Smooth muscle cell (in vitro differentiated cells): ENCODE data around the gene SUMO4. TPM values are rescaled to one million over a fixed set of nuclear protein-coding genes. Genes with fewer than 3 reads are reported as not detected.

Source experiments
- DNase-seq: peaks from one replicate; lab custom pipeline; 2025; ENCODE audit not compliant: unreplicated experiment; lab: John Stamatoyannopoulos, UW
- H2AFZ ChIP-seq: fragments of 200-600 bp; sonication (generic); 2 replicates; pipeline ENCODE4 v1.6.0; 2016; ENCODE audit warnings: antibody characterized with exemption, low read depth, mild to moderate bottlenecking
- H3F3A ChIP-seq: fragments of 200-600 bp; sonication (generic); 2 replicates; pipeline ENCODE4 v1.6.0; 2017; ENCODE audit warnings: antibody characterized with exemption, low read depth
- H3K27ac ChIP-seq: fragments of 200-600 bp; sonication (generic); 2 replicates; pipeline ENCODE4 v1.5.1; 2016; ENCODE audit warnings: low read depth, mild to moderate bottlenecking
- H3K27me3 ChIP-seq: fragments of 200-600 bp; sonication (generic); 2 replicates; pipeline ENCODE4 v1.6.1; 2016; ENCODE audit warnings: low read depth, mild to moderate bottlenecking
- H3K36me3 ChIP-seq: fragments of 200-600 bp; sonication (generic); 2 replicates; pipeline ENCODE4 v1.5.1; 2016; ENCODE audit warnings: low read depth
- H3K4me1 ChIP-seq: fragments of 200-600 bp; sonication (generic); 2 replicates; pipeline ENCODE4 v1.5.1; 2016; ENCODE audit warnings: low read depth
- H3K4me2 ChIP-seq: fragments of 200-600 bp; sonication (generic); 2 replicates; pipeline ENCODE4 v1.6.0; 2016; ENCODE audit warnings: mild to moderate bottlenecking
- H3K4me3 ChIP-seq: fragments of 200-600 bp; sonication (generic); 2 replicates; pipeline ENCODE4 v1.5.1; 2016; ENCODE audit warnings: mild to moderate bottlenecking
- H3K79me2 ChIP-seq: fragments of 200-600 bp; sonication (generic); 2 replicates; pipeline ENCODE4 v1.6.0; 2016; ENCODE audit warnings: low read depth, mild to moderate bottlenecking
- H3K9ac ChIP-seq: fragments of 200-600 bp; sonication (generic); 2 replicates; pipeline ENCODE4 v1.6.0; 2016; ENCODE audit warnings: low read depth
- H3K9me3 ChIP-seq: fragments of 200-600 bp; sonication (generic); replicated peaks from 2 replicates; pipeline ENCODE4 v1.5.1; 2016; ENCODE audit warnings: low read depth
- H4K20me1 ChIP-seq: fragments of 200-600 bp; sonication (generic); 2 replicates; pipeline ENCODE4 v1.6.0; 2016; ENCODE audit warnings: low read depth
- CTCF ChIP-seq: fragments of 200-600 bp; sonication (generic); IDR thresholded peaks from 2 replicates; pipeline ENCODE4 v1.5.1; 2017; ENCODE audit warnings: borderline replicate concordance, mild to moderate bottlenecking, antibody characterized with exemption; ENCODE audit not compliant: insufficient read depth, poor library complexity, severe bottlenecking
- WGBS: methylation state at CpG from one replicate; pipeline ENCODE4 v1.1.7; 2016; ENCODE audit warnings: low lambda C conversion rate; 5-methylcytosine and 5-hydroxymethylcytosine counted together
- polyA plus RNA-seq: library from polyadenylated mRNA; unstranded; fragments of >200 nt; fragmentation: Nextera tagmentation; extraction: Ambion mirVana; gene quantifications from 2 replicates; pipeline ENCODE4 v1.2.1, GENCODE V29; 2016
- total RNA-seq: library from RNA; depleted of rRNA; stranded (reverse); fragments of >200 nt; gene quantifications from 2 replicates; pipeline ENCODE4 v1.2.3, GENCODE V29; 2014

The SUMO4 gene
- total and polyA plus RNA-seq, 2 experiments from 2014 or later: 0.15 to 1.4 TPM

GRCh38 chr6:149409617-149410016 lies 9.6 kb downstream of the SUMO4 start:
- no peak overlapping the region for H3K4me3 ChIP-seq
- no peaks in the 10 kb centered on the region for H3K79me2 ChIP-seq
- no peaks in the 10 kb centered on the region for H3F3A ChIP-seq
- no peaks in the 10 kb centered on the region for H3K27me3 ChIP-seq
- no peak overlapping the region for H3K4me2 ChIP-seq
- no peaks in the 10 kb centered on the region for H3K9me3 ChIP-seq
- no peak for TF ChIP-seq CTCF
- DNase-seq: no peak
- H2AFZ ChIP-seq: no peak overlapping the region
- no peak overlapping the region for H3K27ac ChIP-seq
- H3K36me3 ChIP-seq: peaks cover 16% of the 10 kb centered on the region
- no peaks in the 10 kb centered on the region for H4K20me1 ChIP-seq
- H3K4me1 ChIP-seq: no peaks in the 10 kb centered on the region
- no peak overlapping the region for H3K9ac ChIP-seq
- 97% methylated on average over 3 of the region's 3 CpGs for WGBS

DNA sequence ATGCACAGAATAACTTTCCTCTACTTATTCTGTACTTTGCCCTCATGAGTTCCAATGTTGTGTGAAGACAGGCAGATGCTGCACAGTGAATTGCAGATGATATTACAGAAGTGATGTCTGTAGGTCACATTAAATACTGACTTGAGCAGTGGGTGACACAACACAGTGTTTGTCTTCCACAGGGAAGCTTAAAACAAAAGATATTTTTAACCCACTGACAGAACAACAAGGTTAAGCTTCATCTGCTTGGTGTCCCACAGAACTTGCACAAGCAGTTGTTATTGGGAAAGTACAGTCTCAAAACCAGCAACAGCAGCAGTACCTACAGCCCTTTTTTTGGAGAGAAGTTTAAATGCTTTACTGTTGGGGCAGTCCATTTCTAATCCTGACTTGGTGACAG lies 10.5 kb downstream of the SUMO4 start:
- H3K79me2 ChIP-seq: no peaks in the 10 kb centered on the region
- DNase-seq: no peak
- no peaks in the 10 kb centered on the region for H3K4me1 ChIP-seq
- H2AFZ ChIP-seq: no peak overlapping the region
- H3K27ac ChIP-seq: no peak overlapping the region
- H3K4me3 ChIP-seq: no peak overlapping the region
- H3K36me3 ChIP-seq: peaks cover 11% of the 10 kb centered on the region
- H3K27me3 ChIP-seq: no peaks in the 10 kb centered on the region
- H3K9me3 ChIP-seq: no peaks in the 10 kb centered on the region
- no peak overlapping the region for H3K4me2 ChIP-seq
- no peak for TF ChIP-seq CTCF
- H3F3A ChIP-seq: no peaks in the 10 kb centered on the region
- H3K9ac ChIP-seq: no peak overlapping the region
- H4K20me1 ChIP-seq: no peaks in the 10 kb centered on the region

DNA sequence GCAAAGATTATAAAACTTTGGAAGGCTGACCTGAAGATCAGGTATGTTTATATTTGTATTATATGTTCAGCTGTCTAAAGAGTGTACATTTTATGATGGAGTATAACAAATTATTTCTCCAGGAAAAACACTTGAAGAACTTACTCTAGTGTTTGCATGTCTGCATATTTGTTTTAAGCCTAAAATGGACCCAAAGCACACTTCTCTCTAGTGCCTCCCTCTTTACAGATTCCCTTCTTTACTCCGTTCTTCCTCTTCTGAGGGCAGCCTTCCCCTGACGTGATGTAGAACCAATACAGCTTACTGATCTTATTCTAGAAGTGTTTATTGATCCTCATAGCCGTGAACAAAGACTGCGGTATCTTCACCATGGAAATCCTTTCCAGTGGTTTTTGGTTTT lies 13.9 kb downstream of the SUMO4 start:
- Histone ChIP-seq H3K27ac (no peak overlapping the region), H3F3A (no peaks in the 10 kb centered on the region), H3K4me3 (no peak overlapping the region), H3K27me3 (no peaks in the 10 kb centered on the region), H3K4me2 (no peak overlapping the region), H3K9ac (no peak overlapping the region), H3K4me1 (no peaks in the 10 kb centered on the region), H3K9me3 (no peaks in the 10 kb centered on the region), H2AFZ (no peak overlapping the region), H3K79me2 (no peaks in the 10 kb centered on the region), H3K36me3 (peaks cover 11% of the 10 kb centered on the region), H4K20me1 (no peaks in the 10 kb centered on the region)
- 94% methylated on average over 4 of the region's 4 CpGs for WGBS
- no peak for DNase-seq
- no peak for TF ChIP-seq CTCF

- no peaks in the 10 kb centered on the region for H4K20me1 ChIP-seq
- no peaks in the 10 kb centered on the region for H3F3A ChIP-seq
- H3K36me3 ChIP-seq: peaks cover 8% of the 10 kb centered on the region
- H3K79me2 ChIP-seq: no peaks in the 10 kb centered on the region
- H3K4me2 ChIP-seq: no peak overlapping the region
- H3K4me3 ChIP-seq: no peak overlapping the region
- DNase-seq: no peak
- no peaks in the 10 kb centered on the region for H3K4me1 ChIP-seq
- H3K27ac ChIP-seq: no peak overlapping the region
- WGBS: 96% methylated on average over 4 of the region's 4 CpGs
- no peak for TF ChIP-seq CTCF
- H2AFZ ChIP-seq: no peak overlapping the region
- no peak overlapping the region for H3K9ac ChIP-seq
- H3K9me3 ChIP-seq: no peaks in the 10 kb centered on the region
- no peaks in the 10 kb centered on the region for H3K27me3 ChIP-seq
Observed at GRCh38 chr6:149414821-149415220, 14.8 kb downstream of the SUMO4 start.
